ENCODE measurements around the gene MTSS2.

The MTSS2 gene, protein sequence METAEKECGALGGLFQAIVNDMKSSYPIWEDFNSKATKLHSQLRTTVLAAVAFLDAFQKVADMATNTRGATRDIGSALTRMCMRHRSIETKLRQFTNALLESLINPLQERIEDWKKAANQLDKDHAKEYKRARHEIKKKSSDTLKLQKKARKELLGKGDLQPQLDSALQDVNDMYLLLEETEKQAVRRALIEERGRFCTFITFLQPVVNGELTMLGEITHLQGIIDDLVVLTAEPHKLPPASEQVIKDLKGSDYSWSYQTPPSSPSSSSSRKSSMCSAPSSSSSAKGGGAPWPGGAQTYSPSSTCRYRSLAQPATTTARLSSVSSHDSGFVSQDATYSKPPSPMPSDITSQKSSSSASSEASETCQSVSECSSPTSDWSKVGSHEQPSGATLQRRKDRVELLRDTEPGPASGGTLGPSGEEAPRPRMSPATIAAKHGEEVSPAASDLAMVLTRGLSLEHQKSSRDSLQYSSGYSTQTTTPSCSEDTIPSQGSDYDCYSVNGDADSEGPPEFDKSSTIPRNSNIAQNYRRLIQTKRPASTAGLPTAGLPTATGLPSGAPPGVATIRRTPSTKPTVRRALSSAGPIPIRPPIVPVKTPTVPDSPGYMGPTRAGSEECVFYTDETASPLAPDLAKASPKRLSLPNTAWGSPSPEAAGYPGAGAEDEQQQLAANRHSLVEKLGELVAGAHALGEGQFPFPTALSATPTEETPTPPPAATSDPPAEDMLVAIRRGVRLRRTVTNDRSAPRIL

DNA sequence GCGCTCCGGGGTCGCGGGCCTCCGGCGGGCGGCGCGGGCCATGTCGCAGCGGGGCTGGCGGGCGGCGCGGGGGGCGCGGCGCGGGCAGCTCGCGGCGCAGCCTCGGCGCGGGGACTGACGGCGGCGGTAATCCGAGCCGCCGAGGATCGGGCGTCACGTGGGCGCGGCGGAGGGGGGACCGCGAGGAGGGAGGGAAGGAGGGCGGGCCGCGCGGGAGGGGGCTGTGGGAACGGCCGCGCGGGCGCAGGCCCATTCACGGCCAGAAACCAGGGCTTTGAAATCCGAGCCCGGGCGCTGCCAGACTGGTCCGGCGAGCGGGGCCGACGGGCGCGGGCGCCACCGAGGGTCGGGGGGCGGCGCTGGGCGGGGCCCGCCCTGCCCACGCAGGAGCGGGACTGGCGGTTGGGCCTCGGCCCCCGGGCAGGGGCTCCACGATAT is at the start of gene MTSS2:
MTSS2 (minus strand) TSS at position 116 of the 438 bp plus-strand sequence. CDS start 262 bp downstream, outside the sequence.
- in situ Hi-C loops (cut with MboI; ENCODE audit: low sequenced_read_pairs), result no loop called here

DNA sequence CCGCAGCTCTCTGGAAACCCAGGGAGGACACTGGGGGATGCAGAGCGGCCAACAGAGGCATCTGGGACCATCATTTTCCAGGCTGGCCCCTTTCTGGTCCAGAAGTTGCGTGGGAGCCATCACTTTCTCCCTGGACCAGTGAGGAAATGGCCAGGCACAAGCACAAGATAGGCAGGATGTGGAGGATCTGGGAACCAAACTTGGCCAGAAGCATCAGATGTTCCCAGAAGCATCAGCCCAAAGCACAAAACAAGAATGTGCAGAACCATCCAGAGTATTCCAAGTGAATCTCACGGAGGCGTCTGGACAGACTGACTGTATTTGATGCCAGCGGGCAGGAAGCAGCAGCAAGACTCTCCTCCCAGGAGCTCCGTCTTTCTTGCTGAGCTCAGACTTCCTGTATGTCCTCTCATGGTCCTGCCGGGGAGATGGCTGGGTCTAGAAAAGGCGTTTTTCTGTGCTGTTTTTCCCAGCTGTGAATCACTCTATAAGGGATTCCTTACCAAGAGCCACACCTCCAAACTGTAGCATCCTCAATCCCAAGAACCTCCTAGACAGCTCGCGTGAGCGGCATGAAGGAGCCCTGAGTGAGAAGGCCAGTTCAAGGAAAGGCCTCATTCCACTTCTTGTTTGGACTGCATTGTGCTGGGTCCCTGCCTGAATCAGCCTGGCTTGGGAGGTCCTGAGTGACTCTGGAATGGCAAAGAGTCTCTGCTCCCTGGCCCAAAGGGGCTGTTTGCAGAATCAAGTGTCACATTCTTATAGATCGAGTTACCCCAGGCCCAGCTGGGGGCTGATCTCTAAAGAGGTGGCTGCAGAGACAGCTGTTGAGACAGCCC is 49.5 kb upstream of the MTSS2 start:
- in situ Hi-C loops (cut with MboI; ENCODE audit: low sequenced_read_pairs), result no loop called here

DNA sequence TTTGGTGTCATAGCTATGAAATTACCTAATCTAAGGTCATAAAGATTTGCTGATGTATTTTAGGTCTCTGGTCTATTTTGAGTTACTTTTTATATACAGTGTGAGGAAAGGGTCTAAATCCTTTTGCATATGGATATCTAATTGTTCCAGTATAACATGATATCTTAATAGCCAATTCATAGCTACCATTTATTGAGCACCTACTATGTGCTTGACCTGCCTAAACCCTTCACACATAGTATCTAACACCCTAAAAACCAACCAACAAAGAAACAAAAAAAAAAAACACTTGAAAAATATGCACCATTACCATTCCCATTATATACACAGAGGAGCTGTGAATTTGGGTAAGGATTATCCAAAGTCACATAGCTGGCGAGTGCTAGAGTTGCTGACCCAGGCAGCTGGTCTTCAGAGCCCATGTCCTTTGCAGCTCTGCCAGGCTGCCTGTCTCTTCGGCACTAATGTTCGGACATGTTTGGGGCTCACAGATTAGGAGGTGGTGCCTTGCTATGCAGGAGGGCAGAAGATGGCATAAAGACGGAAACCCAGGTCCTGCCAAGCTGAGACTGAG is 48.8 kb upstream of the MTSS2 start:
- in situ Hi-C loops (cut with MboI; ENCODE audit: low sequenced_read_pairs), result no loop called here

DNA sequence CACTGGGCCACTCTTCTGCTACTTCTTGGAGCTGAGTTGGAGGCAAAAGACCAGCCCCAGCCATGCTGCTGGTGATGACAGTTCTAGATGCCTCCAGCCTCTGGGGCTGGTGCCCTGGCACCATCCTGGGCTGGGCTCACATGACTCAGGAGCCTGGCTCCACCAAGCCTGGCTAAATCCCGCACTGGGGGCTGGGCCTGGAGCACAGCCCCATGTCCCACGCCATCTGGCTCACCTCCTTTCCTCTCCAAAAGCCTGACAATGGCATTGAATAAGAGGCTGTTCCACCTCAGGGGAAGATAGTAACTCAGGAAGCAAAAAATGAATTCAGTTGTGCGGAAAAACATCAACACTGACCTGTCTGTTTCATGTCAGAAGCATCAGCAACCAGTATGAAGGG is 45.1 kb upstream of the MTSS2 start:
- in situ Hi-C loops (cut with MboI; ENCODE audit: low sequenced_read_pairs), result no loop called here

DNA sequence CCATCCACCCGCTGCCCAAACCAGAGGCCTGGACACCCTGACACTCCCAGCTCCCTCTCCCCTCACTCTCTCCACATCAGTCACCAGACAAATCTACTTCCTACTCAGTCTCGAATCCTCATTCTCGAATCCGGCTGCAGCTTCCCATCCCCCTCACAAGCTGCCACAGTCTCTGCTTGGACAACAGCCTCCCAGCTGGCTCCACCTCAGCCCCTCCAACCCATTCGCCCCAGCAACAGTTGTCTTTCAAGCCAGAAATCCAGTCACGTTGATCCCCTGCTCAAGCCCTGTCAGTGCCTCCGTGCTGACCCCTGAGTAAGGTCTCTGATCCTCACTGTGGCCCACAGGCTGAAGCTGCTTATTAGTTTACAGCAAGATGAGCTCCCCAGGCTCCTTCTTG is 44.2 kb upstream of the MTSS2 start:
- in situ Hi-C loops (cut with MboI; ENCODE audit: low sequenced_read_pairs), result no loop called here

DNA sequence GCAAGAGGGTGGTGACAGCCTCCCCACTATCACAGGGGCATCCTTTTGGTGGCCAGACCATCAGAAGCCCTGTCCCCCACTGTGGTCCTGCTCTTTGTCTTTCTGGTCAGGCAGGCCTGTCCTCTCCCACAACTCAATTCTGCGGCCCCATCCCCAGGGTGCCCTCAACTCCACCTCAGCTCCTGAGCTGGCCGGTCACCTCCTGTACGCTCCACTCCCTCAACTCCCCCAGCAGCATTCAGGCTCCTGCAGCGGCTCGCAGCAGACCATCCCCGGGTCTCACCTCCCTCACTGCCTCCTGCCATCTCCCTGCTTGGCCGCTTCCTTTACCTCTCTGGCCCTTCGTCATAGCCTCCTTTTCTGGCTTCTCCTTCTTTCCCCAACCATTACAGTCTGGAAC is 43.4 kb upstream of the MTSS2 start:
- in situ Hi-C loops (cut with MboI; ENCODE audit: low sequenced_read_pairs), result no loop called here

DNA sequence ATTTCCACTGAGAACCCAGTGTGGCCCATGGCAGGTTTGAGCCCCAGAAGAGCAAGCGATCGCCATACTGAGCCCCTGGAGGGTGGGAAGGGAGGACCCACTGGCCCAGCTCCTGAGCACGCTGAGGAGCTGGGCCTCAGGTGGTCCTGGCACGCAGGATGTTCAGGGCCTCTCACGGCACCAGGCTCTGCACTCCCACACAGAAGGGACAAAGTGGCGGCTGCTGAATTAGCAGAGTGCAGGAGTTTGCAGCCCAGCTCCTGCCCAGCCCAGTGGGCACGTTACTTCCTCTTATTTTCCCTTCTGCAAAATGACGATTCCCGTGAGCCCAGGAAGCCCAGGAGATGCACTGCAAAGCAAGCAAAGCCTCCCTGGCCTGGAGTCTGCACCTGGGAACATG is 42.3 kb upstream of the MTSS2 start:
- in situ Hi-C loops (cut with MboI; ENCODE audit: low sequenced_read_pairs), result no loop called here

DNA sequence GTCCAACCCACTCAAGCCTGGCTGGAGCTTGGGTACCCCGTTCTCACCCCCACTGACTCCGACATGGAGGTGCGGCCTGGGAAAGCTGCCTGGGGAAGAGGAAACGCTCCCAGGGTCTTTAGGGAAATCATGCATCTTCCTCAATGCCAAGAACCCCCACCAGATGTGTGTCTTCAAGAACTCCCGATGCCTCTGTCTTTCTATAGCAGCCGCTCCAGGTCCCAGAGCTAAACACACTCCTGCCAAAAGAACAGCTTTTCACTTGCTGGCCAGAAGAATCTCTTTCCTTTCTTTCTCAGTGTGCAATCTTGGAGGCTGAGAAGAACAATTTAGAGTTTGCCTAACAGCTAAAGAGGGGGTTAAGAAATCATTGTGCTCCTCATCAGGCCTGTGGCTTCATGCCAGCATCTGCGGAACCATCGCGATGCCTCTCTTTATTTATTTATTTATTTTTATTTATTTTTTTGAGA is 41.1 kb upstream of the MTSS2 start:
- in situ Hi-C loops (cut with MboI; ENCODE audit: low sequenced_read_pairs), result no loop called here

DNA sequence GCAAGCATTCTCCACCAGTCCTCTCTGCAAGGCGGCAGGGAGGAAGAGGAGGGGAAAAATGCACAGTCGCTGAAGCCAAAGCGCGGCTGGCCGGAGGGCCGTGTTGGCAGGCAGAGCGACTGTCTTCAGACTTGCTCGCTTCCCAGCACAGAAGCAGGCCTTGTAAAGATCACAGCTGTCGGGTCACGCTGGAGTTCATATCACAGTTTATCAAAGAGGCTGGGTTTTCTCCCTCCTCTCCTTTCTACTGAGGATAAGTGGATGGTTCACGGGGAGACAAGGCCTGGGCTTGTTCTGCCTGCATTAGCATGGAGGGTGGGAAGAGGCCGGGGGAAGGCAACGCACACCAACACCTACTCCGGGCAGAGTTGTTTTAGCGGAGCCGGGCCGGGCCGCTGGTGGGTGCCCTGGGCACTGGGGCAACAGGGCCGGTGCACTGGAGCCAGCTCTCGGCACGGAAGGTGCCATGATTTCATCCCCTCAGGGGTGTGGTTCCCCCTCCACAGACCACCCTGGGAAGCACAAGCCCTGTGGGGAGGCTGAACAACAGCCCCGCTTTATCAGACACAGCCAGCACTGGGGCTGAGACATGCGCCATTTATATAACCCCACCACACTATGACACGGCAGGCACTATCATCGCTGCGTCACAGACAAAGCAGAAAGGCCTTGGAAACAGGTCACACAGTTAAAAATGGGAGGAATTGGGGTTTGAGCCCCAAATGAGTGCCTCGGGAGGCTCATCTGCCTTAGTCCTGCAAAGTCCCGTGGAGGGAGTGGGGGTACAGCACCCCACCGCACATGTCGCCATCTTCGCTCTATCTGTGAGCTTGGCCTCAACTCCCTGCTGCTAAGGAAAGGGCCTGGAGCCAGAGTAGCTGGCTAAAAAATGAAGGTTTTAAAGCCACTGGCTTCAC is 40.3 kb upstream of the MTSS2 start:
- in situ Hi-C loops (cut with MboI; ENCODE audit: low sequenced_read_pairs), result no loop called here

DNA sequence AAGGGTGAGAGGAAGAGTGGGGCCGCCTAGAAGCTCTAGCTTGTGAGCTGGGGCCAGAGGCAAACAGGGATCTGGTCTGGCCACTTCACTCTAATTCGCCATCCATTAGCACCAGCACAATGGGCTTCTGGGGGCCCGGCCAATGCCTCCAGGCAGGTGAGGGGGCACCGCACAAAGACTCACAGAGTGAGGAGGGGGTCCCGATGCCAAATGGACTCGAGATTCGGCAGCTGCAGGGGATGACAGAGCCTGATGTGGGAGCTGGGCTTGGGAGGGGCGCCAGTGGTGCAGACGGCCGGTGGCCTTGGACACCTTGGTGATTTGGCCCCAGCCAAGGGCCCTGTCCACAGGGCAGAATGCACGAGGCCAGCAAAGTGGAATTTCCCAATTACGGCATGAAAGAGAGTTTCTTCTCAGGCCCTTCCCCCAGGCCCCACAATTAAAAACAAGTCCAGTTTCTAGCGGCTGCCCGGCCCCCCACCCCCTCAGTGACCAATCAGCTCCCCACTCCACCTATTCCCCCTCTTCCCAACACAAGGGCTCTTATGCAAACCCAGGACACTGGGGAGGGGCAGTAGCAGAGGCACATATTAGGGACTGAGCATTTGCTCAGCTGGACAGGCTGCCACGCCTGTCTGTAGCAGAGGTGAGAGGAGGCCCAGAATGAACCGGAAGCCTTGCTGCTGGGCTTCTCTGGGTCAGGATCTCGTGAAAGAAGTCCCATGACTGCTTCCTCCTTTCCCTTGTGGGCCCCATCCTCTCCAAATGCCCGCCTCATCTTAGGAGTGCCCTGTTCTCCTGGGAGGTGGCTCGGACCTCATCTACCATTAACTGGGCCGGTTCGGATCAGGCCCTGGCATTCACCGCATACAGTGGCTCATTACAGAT is 39.4 kb upstream of the MTSS2 start:
- in situ Hi-C loops (cut with MboI; ENCODE audit: low sequenced_read_pairs), result no loop called here

DNA sequence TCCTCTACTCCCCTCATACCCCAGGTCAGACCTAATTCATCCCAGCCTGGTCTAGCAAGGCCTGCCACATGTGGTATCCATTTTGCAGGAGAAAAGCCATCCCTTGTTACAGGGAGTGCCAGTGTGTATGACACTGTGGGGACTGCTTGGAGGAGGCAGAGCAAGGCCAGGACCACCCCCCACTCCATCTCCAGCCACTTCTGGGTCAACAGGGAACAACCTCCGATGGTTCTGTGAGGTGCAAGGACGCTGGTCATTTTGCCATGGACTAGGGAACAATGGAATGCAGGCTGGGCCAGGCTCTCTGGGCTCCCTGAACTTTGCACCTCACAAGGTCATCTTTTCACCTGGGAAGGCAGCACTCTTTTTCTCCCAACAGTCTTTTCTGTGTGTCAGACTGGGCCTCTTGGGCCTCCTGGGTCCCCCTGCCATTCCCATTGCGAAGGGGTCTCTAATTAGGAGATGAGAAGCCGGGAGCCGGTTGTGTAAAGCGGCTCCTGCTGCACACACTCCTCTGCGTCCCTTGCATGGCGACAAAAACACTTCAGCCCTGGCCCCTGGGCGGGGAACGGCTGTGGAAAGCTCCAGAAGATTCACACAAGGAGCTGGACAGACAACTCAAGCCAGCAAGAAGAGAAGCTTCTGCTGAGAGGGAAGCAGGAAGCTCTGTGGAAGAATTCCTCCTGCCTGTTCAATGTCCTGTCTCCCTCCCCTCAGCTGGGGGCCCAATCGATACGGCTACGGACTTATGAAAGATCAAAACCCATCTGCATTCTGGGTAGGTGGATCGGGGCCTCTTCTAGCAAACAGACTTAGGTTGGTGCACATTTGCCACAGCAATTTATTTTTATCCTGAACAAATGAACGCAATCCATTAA is 38.5 kb upstream of the MTSS2 start:
- in situ Hi-C loops (cut with MboI; ENCODE audit: low sequenced_read_pairs), result no loop called here

DNA sequence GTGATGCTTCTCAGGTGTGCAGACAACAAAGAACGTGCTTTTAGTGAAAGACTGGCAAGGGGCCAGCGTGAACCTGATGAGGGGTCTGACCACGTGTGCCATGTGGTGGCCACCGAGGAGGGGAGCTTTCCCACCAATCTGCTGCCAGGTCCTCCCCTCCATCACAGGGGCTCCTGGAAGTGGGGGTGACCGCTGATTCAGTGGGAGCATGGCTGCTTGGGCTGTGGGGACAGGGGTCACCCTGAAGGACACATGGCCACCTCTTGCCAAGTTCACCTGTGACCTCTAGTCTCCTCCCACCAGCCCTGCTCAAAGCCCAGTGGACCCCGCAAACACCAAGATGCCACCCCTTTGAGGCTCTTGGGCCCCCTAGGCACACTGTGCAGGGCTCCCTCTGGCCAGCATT is 37.9 kb upstream of the MTSS2 start:
- in situ Hi-C loops (cut with MboI; ENCODE audit: low sequenced_read_pairs), result no loop called here

DNA sequence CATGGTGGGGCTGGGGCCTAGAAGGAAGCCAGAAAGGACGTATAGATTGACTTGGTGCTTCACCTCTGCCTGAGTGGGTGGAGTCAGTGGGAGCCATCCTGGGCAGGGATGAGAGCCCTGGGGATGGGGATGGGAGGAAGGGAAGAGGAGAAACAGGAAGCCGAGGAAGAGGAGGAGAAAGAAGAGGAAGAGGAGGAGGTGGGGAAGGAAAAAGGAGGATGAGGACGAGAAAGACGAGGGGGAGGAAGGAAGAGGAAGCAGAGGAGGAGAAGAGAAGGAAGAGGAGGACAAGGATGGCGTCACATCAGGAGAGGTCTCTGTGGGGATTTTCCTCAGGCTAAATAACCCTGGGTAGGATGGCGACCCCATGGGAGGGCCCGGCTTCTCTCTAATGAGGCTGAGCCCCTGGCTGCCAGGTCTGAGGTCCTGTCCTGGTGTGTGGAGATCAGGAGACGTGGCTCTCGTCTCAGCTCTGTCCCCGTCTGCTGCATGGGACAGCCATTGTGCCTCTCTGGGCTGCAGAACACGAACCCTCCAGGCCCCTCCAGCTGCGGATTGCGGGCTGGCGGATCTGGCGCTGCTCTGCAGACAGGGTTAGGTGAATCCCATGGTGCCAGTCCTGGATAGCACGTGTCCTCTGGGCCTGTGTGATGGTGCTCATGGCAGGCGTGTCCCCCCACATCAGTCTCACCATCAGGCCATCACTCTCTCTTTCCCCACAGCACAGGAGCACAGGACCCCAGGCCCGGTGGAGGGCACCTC is 35.5 kb upstream of the MTSS2 start:
- in situ Hi-C loops (cut with MboI; ENCODE audit: low sequenced_read_pairs), result no loop called here

DNA sequence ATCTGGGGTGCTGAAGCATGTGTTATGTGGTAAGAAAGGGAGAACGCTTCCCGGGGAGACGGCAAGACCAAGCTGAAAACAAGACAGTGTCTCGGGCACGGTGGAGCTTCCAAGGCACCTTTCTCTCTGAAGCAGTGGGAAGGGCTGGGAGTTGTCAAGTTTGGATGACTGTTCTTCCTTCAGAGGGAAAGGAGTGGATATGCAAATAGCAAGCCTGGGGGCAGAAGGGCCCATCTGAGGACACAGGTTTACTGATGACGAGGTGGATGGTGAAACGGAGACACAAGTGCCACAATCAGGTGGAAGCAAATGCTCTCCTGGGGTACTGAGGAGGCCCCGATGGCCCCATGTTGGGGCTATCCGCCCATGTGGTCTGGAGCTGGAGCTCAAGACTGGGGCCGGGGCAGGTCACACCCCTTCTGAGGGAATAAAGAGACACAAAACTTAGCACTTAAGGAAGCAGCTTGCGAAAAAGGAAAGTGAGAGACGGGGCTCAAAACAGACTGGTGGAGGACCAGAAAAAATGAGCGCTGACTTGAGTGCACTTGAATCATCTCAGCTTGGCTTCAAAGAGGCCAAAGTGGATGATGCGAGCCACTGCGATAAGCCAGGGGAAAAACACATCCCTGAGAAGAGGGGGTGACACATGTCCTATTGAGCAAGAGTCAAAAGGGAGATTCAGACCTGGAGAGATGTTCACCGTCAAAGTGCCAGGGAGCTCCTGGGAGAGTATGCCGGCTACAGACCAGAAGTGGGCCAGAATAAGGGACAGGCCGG is 34.8 kb upstream of the MTSS2 start:
- in situ Hi-C loops (cut with MboI; ENCODE audit: low sequenced_read_pairs), result no loop called here

DNA sequence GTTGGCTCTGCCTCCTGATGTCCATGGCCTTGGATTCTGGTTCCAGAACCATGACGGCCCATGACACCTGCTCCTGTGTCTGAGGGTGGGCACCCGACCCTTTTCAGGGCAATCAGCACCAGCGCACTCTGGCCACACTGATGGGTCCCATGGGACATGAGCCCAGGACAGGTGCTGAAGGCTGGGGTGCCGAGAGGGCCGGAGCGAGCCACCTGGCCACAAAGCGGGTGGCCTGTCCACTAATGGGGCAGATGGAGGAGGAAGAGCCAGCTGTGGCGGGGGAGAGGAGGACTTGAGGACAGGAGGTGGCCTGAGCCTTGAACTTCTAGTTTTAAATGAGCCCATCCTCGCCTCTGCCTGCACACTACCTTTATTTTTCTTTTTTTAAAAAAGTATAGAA is 31.2 kb upstream of the MTSS2 start:
- in situ Hi-C loops (cut with MboI; ENCODE audit: low sequenced_read_pairs), result no loop called here

DNA sequence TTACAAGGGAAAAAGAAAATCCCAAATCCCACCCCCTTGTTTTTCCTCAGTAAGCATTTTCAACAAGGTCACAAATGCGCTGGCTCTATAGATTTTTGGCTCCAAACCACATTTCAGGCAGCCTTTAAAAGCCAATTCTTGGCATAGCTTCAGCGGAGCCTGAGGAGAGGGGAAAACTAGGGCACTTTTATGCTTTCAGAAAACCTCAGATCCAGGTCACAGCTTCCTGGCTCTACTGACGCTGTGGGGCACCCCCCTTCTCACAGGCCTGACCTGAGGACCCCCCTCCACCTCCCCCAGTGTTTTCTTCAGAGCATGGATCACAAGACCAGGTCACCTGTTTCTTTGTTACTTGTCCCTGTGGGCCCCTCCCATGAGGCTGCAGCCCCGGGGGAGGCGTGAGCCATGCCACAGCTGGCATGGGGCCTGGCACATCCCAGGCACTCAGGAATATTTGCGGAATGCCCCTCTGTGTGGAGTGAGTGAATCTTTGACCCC is 30.1 kb upstream of the MTSS2 start:
- in situ Hi-C loops (cut with MboI; ENCODE audit: low sequenced_read_pairs), result no loop called here
